Muscle of leg (tissue), 11 donors: ENCODE results near the gene MRTFA. TPM values are rescaled to one million over a fixed set of nuclear protein-coding genes. Genes with fewer than 3 reads are reported as not detected.

Experiments
- DNase-seq: peaks from one replicate; pipeline ENCODE4 v3.0.0; 2013
- H3K27ac ChIP-seq: one replicate; pipeline ENCODE4 v1.5.1; 2013; ENCODE audit warnings: mild to moderate bottlenecking, low read length, control low read depth
- H3K27me3 ChIP-seq: one replicate; pipeline ENCODE4 v1.6.1; 2013; ENCODE audit warnings: low read length; ENCODE audit not compliant: control insufficient read depth, insufficient read depth
- H3K36me3 ChIP-seq: one replicate; pipeline ENCODE4 v1.6.1; 2013; ENCODE audit warnings: low read length; ENCODE audit not compliant: control insufficient read depth, insufficient read depth
- H3K4me1 ChIP-seq: one replicate; pipeline ENCODE4 v1.6.1; 2013; ENCODE audit warnings: low read length; ENCODE audit not compliant: control insufficient read depth, insufficient read depth
- H3K4me3 ChIP-seq: one replicate; pipeline ENCODE4 v1.5.1; 2013; ENCODE audit warnings: low read length, control low read depth
- H3K9me3 ChIP-seq: replicated peaks from 2 replicates; pipeline ENCODE4 v1.6.1; 2013; ENCODE audit warnings: low read depth, low read length; ENCODE audit not compliant: control insufficient read depth
- WGBS: methylation state at CpG from one replicate; pipeline ENCODE4 v1.1.5; 2013; ENCODE audit warnings: missing lambda C conversion rate; ENCODE audit not compliant: insufficient coverage; 5-methylcytosine and 5-hydroxymethylcytosine counted together
- polyA plus RNA-seq, 8 donors: library from polyadenylated mRNA; unstranded; fragments of 120-200 nt; gene quantifications; one replicate each; pipeline versions ENCODE4 v1.2.1 to v1.2.3, GENCODE V29; 2013; ENCODE audit warnings: inconsistent platforms in 1 of 8, low replicate concordance in 1 of 8; ENCODE audit not compliant: insufficient read length in 8 of 8, insufficient read depth in 1 of 8
- total RNA-seq: library from RNA; stranded (reverse); fragments of 120-200 nt; gene quantifications from one replicate; pipeline ENCODE4 v1.2.4, GENCODE V29; 2013

The MRTFA gene
- total and polyA plus RNA-seq, 9 donors = 19.0 to 35.7 (median 29.5) TPM

GRCh38 chr22:40368016-40368415, 268.5 kb downstream of the MRTFA start:
- H3K27ac ChIP-seq = no peak overlapping the region
- peak; percentile 43 for DNase-seq
- peaks cover 46% of the 10 kb centered on the region for H3K36me3 ChIP-seq
- H3K4me3 ChIP-seq = no peak overlapping the region
- no peaks in the 10 kb centered on the region for H3K27me3 ChIP-seq
- peaks cover 7% of the 10 kb centered on the region for H3K4me1 ChIP-seq
- no peaks in the 10 kb centered on the region for H3K9me3 ChIP-seq
- 47% methylated on average over 4 of the region's 6 CpGs for WGBS

DNA sequence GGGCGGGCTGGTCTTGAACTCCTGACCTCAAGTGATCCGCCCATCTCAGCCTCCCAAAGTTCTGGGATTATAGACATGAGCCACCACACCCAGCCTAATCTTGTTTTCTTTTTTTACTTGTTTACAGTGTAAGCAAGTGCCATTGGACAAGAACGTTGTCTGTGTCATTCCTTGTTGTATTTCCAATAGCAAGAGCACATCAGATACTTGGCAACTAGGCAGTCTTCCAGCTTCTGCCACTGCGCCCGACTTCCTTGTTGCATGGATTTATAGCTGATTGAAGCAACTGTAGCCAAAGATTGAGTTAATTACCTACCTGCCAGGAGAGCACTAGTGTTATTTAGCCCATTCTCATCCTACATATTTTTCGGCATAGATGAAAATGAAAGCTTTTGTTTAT, 269.2 kb downstream of the MRTFA start:
- peaks cover 50% of the 10 kb centered on the region for H3K36me3 ChIP-seq
- no peaks in the 10 kb centered on the region for H3K9me3 ChIP-seq
- H3K27ac ChIP-seq = no peak overlapping the region
- peaks cover 7% of the 10 kb centered on the region for H3K4me1 ChIP-seq
- 86% methylated on average over 1 of the region's 6 CpGs for WGBS
- no peaks in the 10 kb centered on the region for H3K27me3 ChIP-seq
- no peak for DNase-seq
- H3K4me3 ChIP-seq = no peak overlapping the region

GRCh38 chr22:40366068-40366467, 270.5 kb downstream of the MRTFA start:
- Histone ChIP-seq H3K4me1 (peaks cover 3% of the 10 kb centered on the region), H3K27me3 (no peaks in the 10 kb centered on the region), H3K9me3 (no peaks in the 10 kb centered on the region), H3K4me3 (no peak overlapping the region), H3K36me3 (peaks cover 63% of the 10 kb centered on the region), H3K27ac (no peak overlapping the region)
- WGBS = 100% methylated on average over 2 of the region's 2 CpGs
- no peak for DNase-seq

- no peaks in the 10 kb centered on the region for H3K9me3 ChIP-seq
- DNase-seq = no peak
- peaks cover 75% of the 10 kb centered on the region for H3K36me3 ChIP-seq
- no peak overlapping the region for H3K4me3 ChIP-seq
- WGBS = 50% methylated on average over 1 of the region's 1 CpG
- no peaks in the 10 kb centered on the region for H3K27me3 ChIP-seq
- H3K27ac ChIP-seq = no peak overlapping the region
- peaks cover 3% of the 10 kb centered on the region for H3K4me1 ChIP-seq
Observed at GRCh38 chr22:40364431-40364830, 272.1 kb downstream of the MRTFA start.

- no peak for DNase-seq
- H3K27ac ChIP-seq = no peak overlapping the region
- WGBS = no CpG with 5 or more reads among the region's 3 CpGs
Observed at GRCh38 chr22:40363059-40363458, 273.5 kb downstream of the MRTFA start.

GRCh38 chr22:40361100-40361499, 275.4 kb downstream of the MRTFA start:
- Histone ChIP-seq H3K4me3 (no peak overlapping the region), H3K9me3 (no peaks in the 10 kb centered on the region), H3K36me3 (peaks cover 92% of the 10 kb centered on the region), H3K4me1 (no peaks in the 10 kb centered on the region), H3K27ac (no peak overlapping the region), H3K27me3 (no peaks in the 10 kb centered on the region)
- WGBS = 96% methylated on average over 2 of the region's 5 CpGs
- no peak for DNase-seq

More at GRCh38 chr22:40363059-40363458, 273.5 kb downstream of the MRTFA start:
- Histone ChIP-seq H3K36me3 (peaks cover 83% of the 10 kb centered on the region), H3K4me1 (peaks cover 3% of the 10 kb centered on the region), H3K27me3 (no peaks in the 10 kb centered on the region), H3K4me3 (no peak overlapping the region), H3K9me3 (no peaks in the 10 kb centered on the region)

Other genes with a start within 250 kb of the MRTFA start
- gene MCHR1, start 42.8 kb upstream of the MRTFA start, total RNA-seq = 0.27 TPM
- under 1 TPM; 0.14 to 0.56 (median 0.25) TPM for gene MCHR1, start 42.8 kb upstream of the MRTFA start, polyA plus RNA-seq
- 19.2 TPM for gene SLC25A17, start 182.6 kb upstream of the MRTFA start, total RNA-seq
- gene SLC25A17, start 182.6 kb upstream of the MRTFA start, polyA plus RNA-seq = 10 to 100 TPM; 19.5 to 25.8 (median 22.4) TPM
- 347 TPM for gene ST13, start 219.9 kb upstream of the MRTFA start, total RNA-seq
- 100 to 1,000 TPM; 353 to 484 (median 435) TPM for gene ST13, start 219.9 kb upstream of the MRTFA start, polyA plus RNA-seq
- 8.2 TPM for gene XPNPEP3, start 220.4 kb upstream of the MRTFA start, total RNA-seq
- 10 to 100 TPM in 5 of 8 donors, 1 to 10 TPM in 3; 7.8 to 12.8 (median 10.1) TPM for gene XPNPEP3, start 220.4 kb upstream of the MRTFA start, polyA plus RNA-seq
- not detected for gene DNAJB7, start 225.4 kb upstream of the MRTFA start, total RNA-seq
- under 1 TPM; 0.13 to 0.76 (median 0.34) TPM for gene DNAJB7, start 225.4 kb upstream of the MRTFA start, polyA plus RNA-seq